Bone marrow (tissue), 2 donors: ENCODE data around the gene PLEKHH1.

Experiments used
- DNase-seq, 2 donors: peaks; one replicate each; lab custom pipeline; 2025; lab: John Stamatoyannopoulos, UW

The PLEKHH1 gene

DNA sequence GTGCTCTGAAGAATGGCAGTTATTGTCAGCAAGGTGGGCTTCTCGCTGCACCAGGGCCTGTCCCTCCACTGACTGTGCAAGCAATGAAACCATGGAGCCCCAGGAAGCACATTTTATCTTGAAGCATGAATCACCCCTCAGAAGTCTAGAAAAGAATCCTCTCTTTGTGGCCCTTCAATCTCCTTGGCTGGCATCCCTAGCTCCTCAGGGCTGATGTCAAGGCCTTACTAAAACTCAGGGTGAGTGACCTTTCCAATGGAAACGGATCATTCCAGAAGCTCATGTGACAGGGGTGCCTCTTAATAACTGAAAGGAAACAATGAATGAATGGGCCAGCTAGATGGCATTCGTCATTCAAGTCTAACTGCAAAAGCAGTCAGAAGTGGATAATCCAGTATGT lies 22.3 kb upstream of the PLEKHH1 start:
- DNase-seq, result no peak

DNA sequence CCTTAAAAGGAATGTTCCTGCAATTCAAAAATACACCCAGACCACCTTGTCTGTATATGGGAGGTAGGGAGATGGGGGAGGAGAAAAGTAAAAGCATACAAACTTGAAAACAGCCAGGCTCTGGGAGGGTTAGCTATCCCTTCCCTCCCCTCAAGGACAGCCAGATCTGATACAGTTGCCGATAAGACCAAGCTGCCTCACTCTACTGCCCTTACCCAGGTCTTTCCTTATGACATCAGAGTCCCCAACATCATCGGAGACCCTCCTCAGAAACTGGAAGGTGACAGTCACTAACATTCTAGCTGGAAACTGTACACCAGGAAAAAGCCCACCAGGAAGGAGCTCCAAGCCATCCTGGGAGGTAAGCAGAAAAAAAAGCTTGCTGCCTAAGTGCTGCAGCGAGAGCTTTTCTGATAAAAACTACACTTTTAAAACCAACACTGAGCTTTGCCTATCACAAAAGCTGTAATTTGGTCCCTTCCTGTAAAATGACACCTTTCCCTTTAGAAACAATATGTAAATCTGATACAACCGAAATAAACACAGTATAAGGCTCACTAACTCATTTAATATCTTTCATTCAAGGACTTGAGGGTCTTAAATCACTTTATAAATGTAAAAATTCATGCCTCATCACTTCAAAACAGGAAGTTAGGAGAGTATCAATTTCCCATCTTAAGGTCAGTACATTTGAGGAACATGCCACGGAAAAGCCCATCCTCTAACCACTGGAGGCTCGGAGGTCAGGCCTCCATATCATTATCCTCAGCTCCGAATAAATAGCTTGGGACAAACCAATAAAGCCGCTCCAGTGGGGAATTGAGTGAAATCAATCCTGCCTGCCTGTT lies 20.4 kb upstream of the PLEKHH1 start:
- DNase-seq, result no peak

DNA sequence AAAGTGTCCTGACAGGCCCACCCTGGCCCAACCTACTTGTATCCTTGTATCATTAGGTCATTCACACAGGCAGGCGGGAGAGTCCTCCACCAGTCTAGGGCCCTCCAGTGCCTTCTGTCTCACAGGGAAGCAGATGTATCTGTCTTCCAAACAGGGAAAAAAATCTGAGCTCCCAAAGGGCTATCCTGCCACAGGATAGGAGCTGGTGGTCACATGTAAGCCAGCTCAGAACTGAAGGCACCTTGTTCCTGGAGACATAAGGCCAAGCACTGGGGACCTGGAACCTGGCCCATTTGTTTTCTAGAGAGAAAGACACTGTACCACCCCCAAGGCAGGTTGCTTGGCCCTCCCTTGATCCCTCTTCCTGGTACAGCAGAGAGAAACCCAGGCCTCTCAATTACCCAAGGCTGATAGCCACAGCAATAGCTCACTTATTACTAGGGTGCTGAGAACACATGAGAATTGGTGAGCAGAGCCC lies 19.4 kb upstream of the PLEKHH1 start:
- DNase-seq, result no peak

DNA sequence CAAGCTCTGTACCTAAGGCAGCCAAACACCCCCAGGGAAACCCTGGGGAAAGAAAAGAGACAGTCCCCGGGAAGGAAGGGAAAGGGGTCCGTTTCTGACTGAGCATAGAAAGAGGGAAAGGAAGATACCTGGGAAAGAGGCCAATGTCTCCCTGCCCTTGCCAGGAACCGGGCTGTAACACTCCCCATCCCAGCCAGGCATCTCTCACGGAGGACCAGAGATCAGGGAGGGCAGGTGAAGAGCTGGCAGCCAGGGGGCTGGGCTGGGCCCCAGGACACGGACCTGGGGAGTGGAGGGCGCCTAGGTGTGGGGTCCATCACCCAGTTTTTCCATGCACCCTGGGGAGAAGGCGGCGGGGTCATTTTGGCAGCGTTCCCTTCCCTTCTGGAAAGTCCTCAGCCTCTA lies 18.9 kb upstream of the PLEKHH1 start:
- DNase-seq, result no peak

DNA sequence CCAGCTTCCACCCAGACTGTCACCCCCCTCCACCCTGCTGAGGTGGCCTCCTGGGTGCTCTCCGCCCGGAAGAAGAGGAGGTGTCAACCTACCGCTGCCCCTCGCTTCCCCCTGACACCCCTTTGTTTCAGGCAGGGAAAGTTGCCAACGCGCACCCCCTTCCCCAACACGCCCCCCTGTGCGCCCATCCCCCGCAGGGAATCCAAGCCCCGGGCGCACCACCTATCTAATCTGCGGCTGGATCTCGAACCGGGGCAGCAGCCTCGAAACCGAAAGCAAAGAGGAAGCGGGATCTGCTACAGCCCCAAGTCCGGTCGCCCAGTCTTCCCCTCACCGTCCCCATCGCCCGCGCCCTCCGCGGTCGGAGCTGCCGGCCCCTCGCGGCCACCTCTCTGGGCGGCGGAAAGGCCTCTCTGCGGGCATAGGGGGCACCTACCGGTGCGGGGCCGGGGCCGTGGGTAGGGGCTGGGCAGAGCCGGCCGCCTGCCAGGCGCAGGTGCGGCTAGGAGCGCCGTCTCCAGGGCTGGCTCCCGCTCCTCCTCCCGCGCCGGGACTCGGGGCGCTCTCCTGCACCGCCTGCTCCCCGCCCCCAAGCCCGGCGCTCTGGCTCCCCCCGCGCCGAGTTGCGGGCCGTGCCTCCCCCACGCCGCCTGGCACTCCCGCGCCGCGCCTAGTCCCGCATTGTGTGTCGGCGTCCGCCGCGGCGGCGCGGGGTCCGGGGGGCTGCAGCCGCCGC lies 18.3 kb upstream of the PLEKHH1 start:
- peak; percentile 5 to 20 for DNase-seq

DNA sequence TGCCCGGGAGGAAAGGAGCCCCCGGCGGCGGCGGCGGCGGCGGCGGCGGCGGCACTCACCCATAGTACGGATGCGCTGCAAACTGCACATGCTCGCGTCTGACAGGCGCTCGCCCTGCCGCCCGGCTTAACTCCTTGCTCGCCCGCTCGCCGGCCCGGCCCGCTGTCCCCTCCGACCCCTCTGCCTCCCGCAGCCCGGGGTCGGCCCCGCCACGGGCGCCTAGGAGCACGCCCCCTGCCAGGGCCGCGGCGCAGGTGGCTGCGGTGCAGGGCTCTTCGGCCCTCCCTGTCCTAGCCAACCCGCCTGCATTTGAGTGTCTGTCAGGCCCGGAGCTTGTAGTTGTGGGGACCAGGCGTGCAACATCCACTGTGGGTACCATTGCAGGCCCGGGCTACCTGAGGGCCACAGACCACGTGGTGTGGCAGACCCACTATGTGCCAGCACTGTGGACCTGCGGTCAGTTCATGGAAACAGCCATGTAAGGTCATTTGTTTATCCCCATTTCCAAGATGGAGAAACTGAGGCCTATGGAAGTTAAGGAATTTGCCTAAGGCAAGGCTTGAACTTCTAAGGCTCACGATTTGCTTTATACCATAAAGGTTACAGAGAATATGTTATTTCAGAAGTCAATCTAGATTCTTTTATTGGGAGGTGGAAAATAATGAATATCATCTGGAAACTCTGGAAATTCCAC lies 17.6 kb upstream of the PLEKHH1 start:
- no peak for DNase-seq

DNA sequence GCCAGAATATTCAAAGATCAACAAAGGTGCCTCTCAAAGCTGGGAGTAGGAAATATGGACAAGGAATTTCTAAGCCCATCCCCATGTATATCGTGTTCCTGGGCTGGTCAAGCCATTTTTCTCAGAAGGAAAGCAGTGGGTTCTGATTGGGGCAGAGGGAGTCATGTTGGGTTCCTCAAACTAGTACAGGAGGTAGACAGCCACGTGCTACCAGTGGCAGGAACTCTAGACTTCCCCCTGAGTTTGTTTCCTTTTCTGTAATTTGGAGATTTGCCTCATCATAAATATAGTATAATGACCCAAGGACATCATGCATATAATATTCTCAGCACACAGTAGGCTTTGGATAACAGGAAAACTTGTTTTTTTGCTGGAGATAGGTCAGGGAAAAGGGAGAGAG lies 16.4 kb upstream of the PLEKHH1 start:
- no peak for DNase-seq

DNA sequence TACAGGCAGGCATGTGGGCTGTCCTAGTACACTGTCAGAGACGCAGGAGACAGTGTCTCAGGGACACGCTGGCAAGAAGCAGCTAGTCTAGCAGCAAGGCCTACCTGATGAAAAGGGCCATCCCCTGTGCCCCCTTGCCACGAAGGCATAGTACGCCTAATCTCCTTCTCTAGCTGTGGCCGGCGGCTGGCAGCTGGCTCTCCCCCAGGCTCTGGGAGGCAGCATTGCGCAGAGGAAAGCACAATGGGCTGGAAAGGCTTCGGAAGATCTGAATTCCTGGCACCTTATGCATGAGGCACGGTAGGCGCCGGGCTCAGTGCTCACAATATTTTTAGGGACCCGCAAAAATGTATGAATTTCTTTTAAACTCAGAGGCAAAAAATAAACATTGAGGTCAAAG lies 16.0 kb upstream of the PLEKHH1 start:
- no peak for DNase-seq

DNA sequence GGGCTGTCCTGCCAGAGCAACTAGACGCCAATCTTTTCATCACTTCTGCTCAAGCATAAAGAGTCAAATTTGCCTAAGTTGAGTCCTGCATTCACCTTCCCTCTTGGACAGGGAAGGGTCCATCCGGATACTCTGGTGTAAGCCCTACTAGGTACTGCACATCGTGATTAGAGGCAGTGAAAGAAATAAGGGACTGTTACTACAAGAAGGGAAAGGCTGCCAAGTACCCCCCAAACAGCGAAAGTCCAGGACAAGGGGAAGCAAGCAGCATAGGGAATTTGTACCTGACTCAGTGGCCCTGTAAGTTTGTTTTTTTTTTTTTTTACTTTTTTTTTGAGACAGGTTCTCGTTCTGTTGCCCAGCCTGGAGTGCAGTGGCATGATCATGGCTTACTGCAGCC lies 13.7 kb upstream of the PLEKHH1 start:
- no peak for DNase-seq

DNA sequence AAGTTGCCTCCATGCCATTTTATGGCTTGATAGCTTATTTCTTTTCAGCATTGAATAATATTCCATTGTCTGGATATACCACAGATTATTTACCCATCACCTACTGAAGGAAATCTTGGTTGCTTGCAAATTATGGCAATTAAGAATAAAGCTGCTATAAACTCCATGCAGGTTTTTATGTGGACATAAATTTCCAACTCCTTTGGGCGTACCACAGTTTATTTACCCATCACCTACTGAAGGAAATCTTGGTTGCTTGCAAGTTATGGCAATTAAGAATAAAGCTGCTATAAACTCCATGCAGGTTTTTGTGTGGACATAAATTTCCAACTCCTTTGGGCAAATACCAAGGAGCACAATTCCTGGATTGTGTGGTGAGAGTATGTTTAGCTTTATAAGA lies 12.6 kb upstream of the PLEKHH1 start:
- DNase-seq, result no peak

DNA sequence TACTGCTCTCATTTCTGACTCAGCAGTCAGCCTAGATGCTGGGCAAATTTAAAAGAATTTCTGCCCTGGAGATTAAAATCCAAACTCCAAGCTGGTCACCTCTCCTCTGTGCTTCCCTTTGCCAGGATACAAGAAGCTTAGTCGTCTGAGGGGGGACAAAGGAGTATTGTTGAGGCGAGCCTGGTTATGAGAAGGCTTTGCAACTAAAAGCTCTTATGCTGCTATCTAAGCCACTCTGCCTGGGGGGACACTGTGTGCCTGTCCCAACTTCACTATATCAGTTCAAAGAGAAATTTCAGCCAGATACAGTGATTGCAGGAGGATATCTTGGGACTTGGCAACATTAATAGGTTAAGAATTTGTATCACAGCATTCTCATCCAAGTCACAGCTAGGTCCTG lies 10.8 kb upstream of the PLEKHH1 start:
- DNase-seq, result no peak

DNA sequence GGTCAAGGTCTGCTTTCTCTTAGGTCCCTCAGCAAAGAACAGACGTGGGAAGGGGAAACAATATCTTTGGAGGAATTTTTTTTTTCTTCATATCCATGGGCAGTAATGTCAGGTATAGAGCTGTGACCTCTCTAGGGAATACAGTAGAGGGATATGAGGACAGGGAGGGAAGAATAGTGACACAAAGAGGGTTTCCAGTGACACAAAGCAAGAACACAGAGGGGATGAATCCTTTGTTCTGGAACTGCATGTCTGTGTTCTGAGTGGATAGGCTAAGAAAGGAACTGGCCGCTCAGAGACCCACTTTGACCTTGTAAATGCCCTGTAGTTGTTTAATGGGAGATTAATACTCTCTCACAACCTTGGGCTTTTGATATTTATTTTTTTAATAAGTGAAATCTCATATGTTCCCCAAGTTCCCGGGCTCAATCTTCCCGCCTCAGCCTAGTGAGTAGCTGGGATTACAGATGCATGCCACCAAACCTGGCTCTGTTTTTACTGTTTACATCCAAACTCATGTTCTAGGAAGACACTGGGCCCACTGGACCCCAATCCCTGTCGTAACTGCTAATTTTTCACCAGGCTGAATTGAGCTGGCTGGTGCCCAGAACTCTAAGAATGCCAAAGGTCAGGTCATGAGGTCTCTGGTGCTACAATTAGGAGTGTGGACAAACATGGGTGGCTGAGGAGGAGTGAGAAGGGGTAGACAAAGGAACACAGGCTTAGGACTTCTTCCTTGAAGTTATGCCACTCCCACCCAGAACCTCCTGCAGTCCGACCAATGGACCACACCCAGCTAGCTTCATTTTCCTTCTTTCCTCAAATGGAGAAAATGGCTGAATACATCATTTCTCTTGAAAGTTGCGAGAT lies 9.1 kb upstream of the PLEKHH1 start:
- DNase-seq, result no peak

DNA sequence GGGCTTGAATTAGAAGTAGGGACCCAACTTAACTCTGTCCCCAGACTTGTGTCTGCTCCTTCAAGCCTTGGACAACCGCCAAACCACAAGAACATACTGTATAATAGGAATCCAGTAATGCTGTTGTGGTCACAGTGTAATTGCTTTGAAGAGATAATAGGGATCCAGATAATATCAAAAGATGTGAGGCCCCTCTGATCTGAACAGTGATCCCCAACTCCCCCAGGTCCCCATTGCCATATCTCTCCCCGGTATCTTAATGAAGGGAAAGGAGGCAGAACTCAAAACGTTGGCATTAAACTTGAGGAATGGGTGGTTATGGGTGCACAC lies 8.5 kb upstream of the PLEKHH1 start:
- no peak for DNase-seq

DNA sequence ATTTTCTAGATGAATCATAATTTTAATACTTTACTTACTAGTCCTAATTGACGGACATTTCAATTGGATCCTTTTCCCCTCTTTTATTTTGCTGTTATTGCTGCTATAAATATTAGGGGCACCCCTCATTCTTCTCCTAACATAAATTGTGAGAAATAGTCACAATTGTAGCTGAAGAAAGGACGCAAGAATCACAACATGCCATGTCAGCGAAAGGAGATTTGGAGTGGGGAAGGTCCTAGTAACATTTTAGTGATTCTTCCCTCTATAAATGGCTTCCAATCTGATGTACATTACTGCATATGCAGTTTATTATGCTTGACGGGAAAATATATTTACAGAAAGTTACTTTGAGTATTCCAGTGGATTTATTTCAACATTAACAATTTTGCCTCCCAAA lies 7.7 kb upstream of the PLEKHH1 start:
- DNase-seq, result no peak

DNA sequence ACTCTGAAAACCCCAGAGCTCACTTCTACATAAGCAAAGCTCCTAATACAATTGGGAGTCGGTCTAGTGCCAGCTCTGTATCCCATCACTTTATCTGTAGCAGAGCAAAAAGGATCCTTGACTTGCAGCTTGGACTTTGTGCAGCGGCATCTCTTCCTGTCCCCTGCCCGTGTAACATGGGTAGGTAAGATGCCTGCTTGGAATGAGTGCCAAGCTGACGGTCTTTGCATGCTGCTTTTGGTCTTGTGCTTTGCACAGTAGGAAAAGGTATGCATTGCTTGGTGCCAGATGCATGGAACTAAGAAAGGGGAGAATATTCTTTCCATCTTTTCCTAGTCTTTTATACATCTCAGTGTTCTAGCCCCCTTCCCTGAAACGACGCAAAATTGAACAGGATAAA lies 6.9 kb upstream of the PLEKHH1 start:
- DNase-seq, result no peak

DNA sequence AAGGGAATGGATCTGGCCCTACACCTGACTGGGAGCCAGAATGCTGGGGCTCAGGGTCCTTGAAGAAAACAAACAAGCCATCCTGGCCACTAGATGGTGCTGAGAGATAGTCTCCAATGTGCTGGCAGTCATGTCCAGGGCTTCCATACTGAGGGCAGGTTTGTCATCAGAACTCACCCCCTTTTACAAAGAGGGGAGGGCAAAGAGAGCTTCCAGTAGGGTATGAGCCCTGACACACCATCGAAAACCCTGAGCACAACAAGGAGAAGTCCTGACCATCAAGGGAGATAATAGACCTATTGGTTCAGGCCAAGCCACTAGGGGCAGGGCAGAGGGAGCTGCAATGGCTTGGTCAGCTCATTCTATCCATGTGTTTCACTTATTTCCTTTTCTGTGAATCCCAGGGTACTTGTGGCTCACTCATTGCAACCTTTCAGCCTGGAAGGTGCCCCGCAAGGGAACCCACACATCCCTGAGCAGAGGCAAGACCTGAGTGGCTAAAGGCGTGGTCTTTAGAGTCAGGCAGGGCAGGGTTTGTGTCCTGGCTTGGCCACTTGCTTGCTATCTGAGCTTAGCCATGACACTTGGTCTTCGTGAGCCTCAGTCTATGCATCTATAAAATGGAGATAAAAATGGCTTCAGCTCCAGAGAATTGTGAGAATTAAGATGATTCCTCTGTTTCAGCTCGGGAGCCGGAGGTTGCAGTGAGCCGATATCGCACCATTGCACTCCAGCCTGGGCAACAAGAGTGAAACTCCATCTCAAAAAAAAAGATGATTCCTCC lies 6.2 kb upstream of the PLEKHH1 start:
- DNase-seq, result peak in 1 of 2 donors; percentile 28

DNA sequence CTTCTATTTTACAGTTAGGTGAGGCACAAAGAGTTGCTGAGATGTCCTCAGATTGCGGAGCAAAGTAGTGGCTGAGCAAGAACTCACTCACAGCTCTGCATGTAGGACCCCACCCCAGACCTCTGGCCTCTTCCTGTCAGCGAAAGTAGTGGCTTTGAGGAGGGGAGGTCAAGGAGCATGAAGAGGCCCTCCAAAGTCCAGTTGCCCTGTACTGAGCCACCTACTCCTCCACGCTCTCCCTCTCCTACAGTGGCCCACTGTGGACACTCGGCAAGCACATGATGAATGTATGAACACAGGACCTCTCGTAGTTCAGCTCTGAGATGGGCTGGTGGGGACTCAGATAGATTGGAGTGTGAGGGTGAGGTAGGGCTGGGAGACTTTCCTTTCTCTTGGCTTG lies 5.3 kb upstream of the PLEKHH1 start:
- no peak for DNase-seq

DNA sequence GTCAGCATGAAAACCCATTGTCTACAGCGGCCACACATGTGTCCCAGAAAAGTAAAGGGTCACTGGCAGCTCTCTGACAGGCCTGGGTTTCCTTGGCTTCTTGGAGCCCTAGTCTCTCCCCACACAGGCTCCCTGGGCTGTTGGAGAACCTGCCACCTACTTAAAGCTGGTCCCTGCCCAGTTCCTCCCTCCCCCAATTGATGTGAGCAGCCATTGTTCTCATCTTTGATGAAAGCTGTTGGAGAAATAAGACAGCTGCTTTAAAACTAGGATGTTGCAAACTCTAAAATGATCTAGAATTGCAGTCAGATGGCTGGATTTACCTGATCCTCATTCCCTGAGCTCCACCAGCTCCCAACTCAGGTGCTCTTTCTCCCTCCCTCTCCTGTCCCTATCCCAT lies 4.8 kb upstream of the PLEKHH1 start:
- DNase-seq, result no peak

DNA sequence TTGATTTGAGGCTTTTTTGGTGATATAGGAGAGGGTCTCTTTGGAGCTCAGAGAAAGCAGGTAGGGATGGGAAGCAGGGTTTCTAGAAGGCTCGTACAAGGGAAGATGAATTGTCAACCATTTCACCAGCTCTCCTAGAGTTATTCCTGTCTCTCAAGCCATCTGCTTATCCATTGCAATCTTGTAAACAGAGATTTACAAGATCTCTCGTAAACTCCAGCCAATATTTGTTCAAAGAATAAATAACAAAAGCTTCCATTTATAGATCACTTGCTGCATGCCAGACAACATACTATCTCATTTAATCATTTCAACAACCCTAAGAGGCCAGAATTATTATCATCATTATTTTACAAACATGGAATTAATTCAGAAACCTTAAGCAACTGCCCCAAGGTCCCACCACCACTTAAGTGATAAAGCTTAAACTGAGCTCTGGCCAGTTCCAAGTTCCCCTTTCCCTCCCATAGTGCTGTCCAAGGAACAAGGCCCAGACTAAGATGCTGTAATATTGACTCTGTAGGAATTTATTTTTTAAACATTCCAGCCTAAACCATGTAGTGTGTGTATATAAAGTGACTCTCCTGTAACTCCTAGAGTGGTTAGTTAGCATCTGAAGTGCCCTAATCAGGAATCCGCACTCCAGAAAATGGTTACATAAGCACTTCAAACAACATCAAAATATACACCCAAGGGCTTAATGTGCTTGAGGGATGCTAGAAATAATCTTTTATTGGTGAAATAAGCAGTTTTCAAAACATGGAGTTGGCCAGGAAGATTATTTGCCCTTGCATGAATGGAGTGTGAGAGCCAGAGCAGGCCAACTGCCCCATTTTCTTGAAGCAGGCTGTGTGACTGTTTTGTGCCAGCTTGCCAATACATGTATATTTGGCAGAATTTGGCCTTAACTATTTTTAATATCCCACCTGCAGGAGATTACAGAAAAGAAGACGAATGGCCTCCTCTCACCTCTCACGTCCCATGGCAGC lies 2.8 kb upstream of the PLEKHH1 start:
- no peak for DNase-seq

DNA sequence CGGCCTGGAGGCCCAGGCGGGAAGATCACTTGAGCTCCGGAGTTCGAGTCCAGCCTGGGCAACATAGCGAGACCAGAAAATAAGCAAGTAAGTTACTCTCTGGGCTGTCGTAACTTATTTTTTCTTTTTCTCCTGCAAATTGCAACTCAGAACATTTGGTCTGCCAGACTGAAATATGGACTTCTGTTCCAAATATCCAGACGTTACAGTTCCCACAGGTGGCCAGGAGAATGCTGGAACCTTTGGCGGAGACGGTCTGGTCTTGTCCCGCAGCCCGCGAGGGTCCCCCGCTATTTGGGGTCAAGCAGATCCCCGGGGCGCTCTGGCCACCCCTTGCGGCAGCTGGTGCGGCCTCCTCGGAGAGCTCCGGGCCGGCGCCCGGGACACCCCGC lies 488 bp upstream of the PLEKHH1 start:
- DNase-seq, result no peak
